ENCODE data around the gene TAS1R3. TPM values are rescaled to one million over a fixed set of nuclear protein-coding genes. Genes with fewer than 3 reads are reported as not detected.

The TAS1R3 gene
- total RNA-seq, 2 donors from 2014 or later = 0.30 to 0.35 TPM

DNA sequence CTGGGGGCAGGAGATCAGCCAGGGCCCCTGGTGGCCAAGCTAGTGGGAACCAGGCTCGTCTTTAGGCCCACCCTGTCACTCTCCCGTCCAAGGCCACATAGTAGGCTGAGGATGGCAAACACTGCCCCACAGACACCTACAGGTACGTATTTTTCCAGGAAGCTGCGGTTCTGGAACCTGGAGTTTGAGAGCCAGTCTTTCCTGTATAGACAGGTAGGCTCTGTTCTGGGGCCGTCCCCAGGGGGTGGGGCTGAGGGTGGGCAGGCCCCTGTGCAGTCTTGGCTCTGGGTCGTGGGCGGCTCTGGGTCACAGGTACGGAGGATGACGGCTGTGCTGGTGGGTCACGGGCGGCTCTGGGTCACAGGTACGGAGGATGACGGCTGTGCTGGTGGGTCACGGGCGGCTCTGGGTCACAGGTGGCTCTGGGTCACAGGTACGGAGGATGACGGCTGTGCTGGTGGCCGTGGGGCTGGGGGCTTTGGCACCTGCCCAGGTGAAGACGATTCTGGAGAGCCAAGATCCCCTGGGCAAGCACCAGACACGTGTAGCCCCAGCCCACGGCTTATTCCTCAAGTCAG is 20.5 kb upstream of the TAS1R3 start:
- Histone ChIP-seq H3K4me1 (peaks cover 0 to 32% of the 10 kb centered on the region in 2 donors), H3K9me3 (no peaks in the 10 kb centered on the region), H3K27me3 (no peaks in the 10 kb centered on the region), H3K36me3 (peaks cover 43% of the 10 kb centered on the region), H3K27ac (no peak overlapping the region), H3K4me3 (no peak overlapping the region)
- TF ChIP-seq, protein P1, sequence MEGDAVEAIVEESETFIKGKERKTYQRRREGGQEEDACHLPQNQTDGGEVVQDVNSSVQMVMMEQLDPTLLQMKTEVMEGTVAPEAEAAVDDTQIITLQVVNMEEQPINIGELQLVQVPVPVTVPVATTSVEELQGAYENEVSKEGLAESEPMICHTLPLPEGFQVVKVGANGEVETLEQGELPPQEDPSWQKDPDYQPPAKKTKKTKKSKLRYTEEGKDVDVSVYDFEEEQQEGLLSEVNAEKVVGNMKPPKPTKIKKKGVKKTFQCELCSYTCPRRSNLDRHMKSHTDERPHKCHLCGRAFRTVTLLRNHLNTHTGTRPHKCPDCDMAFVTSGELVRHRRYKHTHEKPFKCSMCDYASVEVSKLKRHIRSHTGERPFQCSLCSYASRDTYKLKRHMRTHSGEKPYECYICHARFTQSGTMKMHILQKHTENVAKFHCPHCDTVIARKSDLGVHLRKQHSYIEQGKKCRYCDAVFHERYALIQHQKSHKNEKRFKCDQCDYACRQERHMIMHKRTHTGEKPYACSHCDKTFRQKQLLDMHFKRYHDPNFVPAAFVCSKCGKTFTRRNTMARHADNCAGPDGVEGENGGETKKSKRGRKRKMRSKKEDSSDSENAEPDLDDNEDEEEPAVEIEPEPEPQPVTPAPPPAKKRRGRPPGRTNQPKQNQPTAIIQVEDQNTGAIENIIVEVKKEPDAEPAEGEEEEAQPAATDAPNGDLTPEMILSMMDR (IDR thresholded peaks at IDR 0.05) = no peak
- no peak for DNase-seq (ENCODE audit: low spot score)

DNA sequence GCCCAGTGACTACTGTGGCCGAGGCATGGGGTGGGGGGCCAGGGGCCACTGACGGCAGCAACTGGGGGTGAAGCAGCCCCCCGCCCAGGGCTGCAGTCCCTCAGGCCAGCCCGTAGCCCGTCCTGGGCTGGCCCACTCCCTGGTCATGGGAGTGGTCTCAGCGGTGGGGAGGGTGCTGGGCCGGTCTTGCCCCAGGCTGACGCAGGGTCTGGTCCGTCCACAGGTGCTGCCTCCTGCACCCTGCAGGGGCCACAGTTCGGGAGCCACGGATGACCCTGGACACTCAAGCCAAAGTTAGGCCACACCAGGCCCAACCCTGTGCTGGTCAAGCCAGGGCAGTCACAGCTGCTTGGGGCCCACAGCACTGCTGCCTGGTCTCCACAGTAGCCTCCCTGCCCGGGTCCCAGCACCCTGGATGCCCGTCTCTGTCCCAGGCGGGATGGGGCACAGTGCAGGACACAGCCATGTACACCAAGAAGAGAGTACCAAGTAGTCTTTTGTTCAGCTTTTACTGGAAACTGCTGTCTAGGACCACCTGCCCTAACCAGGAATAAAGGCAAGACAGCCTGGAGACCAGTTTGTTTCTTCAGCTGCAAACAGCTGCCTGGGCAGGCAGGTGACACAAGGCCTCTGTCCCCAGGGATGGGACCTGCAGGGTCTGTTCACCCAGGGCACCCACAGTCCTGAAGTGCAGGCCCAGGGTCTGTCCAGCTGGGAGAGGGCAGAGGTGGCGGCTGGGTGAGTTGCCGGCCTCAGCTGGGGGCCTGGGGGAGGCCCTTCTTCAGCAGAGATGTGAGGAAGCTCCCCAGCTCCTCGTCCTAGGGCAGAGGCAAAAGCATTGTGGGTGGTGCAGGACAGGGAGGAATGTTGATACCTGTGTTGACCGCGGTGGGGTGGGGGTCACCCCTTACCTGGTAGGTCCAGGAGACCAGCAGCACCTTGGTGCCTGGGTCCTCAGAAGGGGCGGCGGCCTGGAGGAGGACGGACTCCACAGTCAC is 19.7 kb upstream of the TAS1R3 start:
- Histone ChIP-seq H3K27me3 (no peaks in the 10 kb centered on the region), H3K4me1 (peaks cover 0 to 24% of the 10 kb centered on the region in 2 donors), H3K27ac (no peak overlapping the region), H3K4me3 (no peak overlapping the region), H3K9me3 (no peaks in the 10 kb centered on the region), H3K36me3 (peaks cover 48% of the 10 kb centered on the region)
- DNase-seq (ENCODE audit: low spot score) = no peak
- TF ChIP-seq, protein P1 (IDR thresholded peaks at IDR 0.05) = no peak

DNA sequence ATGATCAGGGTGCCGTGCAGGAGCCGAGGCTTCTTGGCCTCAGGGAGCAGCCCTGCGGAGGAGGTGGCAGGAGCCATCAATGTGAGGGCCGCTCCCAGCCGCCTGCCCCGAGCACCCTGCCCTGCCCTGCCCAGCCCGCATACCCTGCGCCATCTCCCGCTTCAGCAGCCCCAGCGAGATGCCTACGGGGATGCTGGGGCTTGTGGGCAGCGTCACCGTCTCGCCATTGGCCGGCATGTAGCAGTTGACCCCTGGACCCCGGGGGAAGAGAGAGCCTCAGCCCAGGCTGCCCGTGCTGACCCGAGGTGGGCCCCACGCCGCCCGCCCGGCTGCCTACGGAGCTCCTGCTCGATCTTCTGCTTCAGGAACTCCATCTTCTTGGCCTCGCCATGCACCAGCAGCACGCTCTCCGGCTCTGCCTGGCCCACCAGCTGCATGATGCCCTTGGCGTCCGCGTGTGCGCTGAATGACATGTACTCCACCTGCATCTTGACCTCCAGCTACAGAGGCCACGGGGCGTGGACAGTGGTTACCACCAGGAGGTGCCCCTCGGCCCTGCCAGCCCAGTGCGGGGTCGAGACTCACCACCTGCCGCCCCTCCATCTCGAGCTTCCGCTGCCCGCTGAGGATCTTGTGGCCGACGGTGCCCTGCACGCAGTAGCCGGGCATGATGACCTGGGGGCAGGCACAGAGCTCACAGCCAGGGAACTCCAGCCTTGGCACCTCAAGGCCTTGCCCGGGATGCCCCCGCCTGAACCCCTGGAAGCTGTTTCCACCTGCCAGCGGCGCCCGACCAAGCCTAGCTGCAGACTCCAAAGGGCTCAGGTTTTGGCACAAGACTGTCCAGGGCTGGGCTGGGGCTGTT is 18.4 kb upstream of the TAS1R3 start:
- H3K27me3 ChIP-seq = no peaks in the 10 kb centered on the region
- DNase-seq (ENCODE audit: low spot score) = no peak
- H3K27ac ChIP-seq = no peak overlapping the region
- H3K4me3 ChIP-seq = no peak overlapping the region
- H3K36me3 ChIP-seq = peaks cover 55% of the 10 kb centered on the region
- peaks cover 0 to 19% of the 10 kb centered on the region in 2 donors for H3K4me1 ChIP-seq
- TF ChIP-seq, protein P1 (IDR thresholded peaks at IDR 0.05) = no peak
- no peaks in the 10 kb centered on the region for H3K9me3 ChIP-seq

DNA sequence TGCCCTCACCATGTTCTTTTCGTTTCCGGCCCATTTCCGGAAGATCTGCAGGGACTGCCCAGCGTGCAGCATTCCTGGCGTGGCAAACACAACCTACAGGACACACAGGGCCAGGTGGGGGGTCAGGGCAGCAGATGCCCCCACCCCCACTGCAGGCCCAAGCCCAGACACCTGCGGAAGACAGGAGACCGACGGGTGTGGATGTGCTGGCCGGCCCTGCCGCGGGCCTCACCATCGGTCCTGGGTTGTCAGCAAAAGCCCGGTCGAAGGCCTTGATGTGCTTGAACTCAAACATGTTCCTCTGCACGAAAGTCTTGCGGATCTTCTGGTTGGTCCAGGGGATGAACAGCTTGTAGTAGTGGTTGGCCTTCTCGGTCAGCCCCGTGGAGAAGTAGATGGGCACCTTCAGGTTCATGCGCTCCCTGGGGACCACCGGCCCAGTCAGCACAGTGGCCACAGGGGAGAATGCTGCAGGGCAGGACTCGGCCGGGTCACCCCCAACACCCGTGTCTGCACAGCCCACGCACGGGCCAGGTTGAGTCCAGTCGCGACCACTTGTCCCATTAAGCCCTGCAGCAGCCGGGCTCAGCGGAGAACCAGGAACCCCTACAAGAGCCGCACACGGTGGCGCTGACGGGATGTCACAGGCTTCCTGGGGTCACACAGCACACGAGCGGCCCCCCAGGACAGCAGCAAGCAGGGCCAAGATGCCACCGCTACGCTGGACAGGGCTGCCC is 17.4 kb upstream of the TAS1R3 start:
- DNase-seq (ENCODE audit: low spot score) = no peak
- no peak overlapping the region for H3K4me3 ChIP-seq
- no peak overlapping the region for H3K27ac ChIP-seq
- H3K27me3 ChIP-seq = no peaks in the 10 kb centered on the region
- no peaks in the 10 kb centered on the region for H3K9me3 ChIP-seq
- TF ChIP-seq, protein P1 (IDR thresholded peaks at IDR 0.05) = no peak
- H3K4me1 ChIP-seq = peaks cover 0 to 23% of the 10 kb centered on the region in 2 donors
- peaks cover 55% of the 10 kb centered on the region for H3K36me3 ChIP-seq

DNA sequence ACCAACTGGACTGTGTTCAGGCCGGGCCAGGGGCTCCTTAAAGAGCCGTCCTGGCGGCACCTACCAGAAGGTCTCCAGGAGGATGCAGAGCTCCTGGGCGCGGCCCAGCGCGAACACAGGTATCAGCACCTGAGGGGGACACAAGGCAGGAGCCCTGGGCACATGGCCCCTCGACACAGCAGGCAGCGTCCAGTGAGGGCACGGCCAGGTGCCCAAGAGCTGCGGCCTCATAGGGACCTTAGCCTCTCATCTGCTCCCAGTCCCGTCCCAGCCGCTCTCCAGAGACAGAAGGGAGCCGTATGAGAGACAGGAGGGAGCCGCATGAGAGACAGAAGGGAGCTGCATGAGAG is 16.9 kb upstream of the TAS1R3 start:
- Histone ChIP-seq H3K27ac (no peak overlapping the region), H3K9me3 (no peaks in the 10 kb centered on the region), H3K27me3 (no peaks in the 10 kb centered on the region), H3K4me1 (peaks cover 0 to 18% of the 10 kb centered on the region in 2 donors), H3K36me3 (peaks cover 60% of the 10 kb centered on the region), H3K4me3 (no peak overlapping the region)
- TF ChIP-seq, protein P1 (IDR thresholded peaks at IDR 0.05) = no peak
- no peak for DNase-seq (ENCODE audit: low spot score)

Measured in right atrium auricular region (tissue), 2 donors.